ENCODE measurements around the gene SLC13A3. TPM values are rescaled to one million over a fixed set of nuclear protein-coding genes. Genes with fewer than 3 reads are reported as not detected.

SLC13A3 gene
- total RNA-seq, 2 donors from 2014 or later, result 0.21 TPM; not detected in 1

DNA sequence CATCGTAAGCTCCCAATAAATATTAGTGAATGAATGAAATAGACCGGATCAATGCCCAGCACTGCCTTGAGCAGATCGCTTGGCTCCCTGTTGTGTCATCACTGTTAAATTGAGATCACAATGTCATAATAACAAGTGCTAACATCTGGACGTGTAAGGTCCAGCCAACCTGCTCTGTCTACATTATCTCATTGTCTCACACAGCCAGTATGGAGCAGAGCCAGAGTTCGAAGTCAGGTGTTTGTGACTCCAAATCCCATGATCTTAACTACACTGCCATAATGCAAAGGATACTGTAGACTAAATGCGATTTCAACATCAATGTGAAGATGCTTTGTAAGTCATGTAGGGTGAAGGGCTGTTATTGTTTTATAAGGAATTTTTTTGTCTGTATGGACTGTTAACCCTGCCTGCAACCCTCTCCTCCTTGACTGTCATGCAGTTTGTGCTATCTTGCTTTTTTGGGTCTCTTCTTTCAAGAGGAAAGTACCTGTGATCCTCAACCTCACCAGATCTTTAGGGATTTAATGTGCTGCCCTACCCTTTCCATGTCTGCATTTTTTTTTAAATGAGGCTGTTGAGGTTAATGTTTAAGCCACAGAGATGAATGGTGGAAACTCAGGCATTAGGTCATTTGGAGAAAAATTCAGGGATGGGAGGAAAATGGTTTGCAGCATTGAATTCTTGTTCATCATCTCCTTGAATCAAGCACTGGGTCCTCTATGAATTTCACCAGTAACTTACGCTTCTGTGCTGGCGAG, 51.9 kb downstream of the SLC13A3 start:
- Mint-ChIP-seq H3K36me3 (ENCODE audit: insufficient read depth in 2 of 2) (no peaks in the 10 kb centered on the region), H3K4me1 (ENCODE audit: low read depth) (peaks cover 8% of the 10 kb centered on the region), H3K4me3 (no peak overlapping the region), H3K9me3 (no peaks in the 10 kb centered on the region), H3K27ac (no peak overlapping the region), H3K27me3 (ENCODE audit: low read depth) (peaks cover 33% of the 10 kb centered on the region)
- DNase-seq, result no peak
- no peak for ATAC-seq (replicated peaks in 1 of 2)

GRCh38 chr20:46595933-46596332, 55.3 kb downstream of the SLC13A3 start:
- H3K4me3 Mint-ChIP-seq, result no peak overlapping the region
- H3K4me1 Mint-ChIP-seq (ENCODE audit: low read depth), result no peaks in the 10 kb centered on the region
- no peaks in the 10 kb centered on the region for H3K36me3 Mint-ChIP-seq (ENCODE audit: insufficient read depth in 2 of 2)
- no peak overlapping the region for H3K27ac Mint-ChIP-seq
- DNase-seq (no peak), ATAC-seq (replicated peaks in 1 of 2) (no peak)
- no peaks in the 10 kb centered on the region for H3K9me3 Mint-ChIP-seq
- peaks cover 26% of the 10 kb centered on the region for H3K27me3 Mint-ChIP-seq (ENCODE audit: low read depth)

DNA sequence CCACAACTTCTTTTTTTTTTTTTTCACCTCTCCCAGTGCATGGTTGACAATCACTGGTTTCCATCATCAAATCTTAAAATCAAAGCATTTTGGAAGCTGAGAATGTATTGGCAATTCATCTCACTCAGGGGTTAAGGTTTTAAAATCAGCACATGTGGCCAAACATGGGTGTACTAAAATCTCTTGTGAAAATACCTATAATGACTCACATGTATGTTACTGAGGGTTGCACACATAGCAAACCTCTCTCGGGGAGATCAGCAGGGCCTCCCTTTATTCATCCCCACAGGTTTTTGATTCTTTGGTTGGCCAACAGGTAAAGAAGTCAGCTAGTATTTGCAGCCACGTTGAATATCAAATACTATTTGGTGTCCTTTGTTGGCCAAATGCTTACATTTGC, 56.5 kb downstream of the SLC13A3 start:
- H3K27me3 Mint-ChIP-seq (ENCODE audit: low read depth), result peaks cover 22% of the 10 kb centered on the region
- H3K9me3 Mint-ChIP-seq, result no peaks in the 10 kb centered on the region
- DNase-seq, result no peak
- H3K4me1 Mint-ChIP-seq (ENCODE audit: low read depth), result no peaks in the 10 kb centered on the region
- no peak overlapping the region for H3K27ac Mint-ChIP-seq
- peak; percentile 58 to 62 for ATAC-seq (replicated peaks in 1 of 2)
- H3K36me3 Mint-ChIP-seq (ENCODE audit: insufficient read depth in 2 of 2), result no peaks in the 10 kb centered on the region
- H3K4me3 Mint-ChIP-seq, result no peak overlapping the region

DNA sequence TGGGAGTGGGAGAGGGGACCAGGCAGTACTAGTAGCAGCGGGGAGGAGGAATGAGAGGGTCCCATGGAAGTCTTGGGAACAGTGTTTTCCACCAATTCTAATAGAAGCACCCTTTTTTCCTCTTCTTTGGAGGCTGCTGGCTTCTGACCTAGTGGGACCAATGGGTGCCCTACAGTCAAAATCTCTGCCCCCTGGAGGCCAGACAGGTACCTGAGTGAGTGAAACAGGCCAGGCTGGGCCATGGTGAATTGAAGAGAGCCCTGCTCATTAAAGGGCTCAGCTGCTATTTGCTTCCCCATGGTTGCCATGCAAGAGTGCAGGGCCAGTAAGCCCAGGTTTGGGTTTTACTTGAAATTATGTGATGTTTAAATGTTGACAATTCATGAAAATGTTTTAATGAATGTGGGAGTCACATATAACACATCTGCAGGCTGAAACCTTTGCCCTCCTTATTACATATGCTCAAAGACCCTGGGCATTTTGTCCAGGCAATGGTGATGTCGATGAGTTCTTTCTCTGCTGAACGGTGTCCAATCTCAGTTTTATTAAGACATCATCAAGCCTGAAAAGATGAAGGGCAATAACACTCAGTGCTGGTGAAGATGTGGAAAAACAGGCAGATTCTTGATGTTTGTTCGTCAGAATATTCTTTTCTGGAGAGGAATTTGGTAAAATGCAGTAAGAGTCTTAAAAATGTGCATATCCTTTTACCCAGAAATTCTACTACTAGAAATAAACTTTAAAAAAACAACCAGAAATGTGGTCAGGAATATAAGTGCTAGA, 58.5 kb downstream of the SLC13A3 start:
- DNase-seq, result peak; percentile 22 to 24
- Mint-ChIP-seq H3K36me3 (ENCODE audit: insufficient read depth in 2 of 2) (no peaks in the 10 kb centered on the region), H3K4me3 (no peak overlapping the region), H3K4me1 (ENCODE audit: low read depth) (no peaks in the 10 kb centered on the region), H3K27me3 (ENCODE audit: low read depth) (peaks cover 12% of the 10 kb centered on the region), H3K27ac (no peak overlapping the region), H3K9me3 (no peaks in the 10 kb centered on the region)
- ATAC-seq (replicated peaks in 1 of 2), result peak in 1 of 2 donors; percentile 41

DNA sequence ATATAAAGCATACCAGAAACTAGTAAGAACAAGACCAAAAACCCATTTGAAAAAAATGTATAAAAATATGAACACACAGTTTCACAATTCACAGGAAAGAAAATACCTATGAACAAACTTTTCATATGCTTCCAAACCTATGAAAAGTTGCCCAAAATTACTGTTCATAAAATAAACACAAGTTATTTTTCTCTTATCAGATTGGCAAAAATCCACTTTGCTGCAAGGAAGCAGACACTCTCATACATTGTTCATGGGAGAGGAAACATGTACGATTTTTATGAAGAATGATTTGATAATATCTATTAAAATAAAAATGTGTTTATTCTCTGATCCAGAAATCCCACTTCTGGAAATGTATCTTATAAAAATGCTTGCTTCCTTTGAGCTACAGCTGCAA, 60.8 kb downstream of the SLC13A3 start:
- Mint-ChIP-seq H3K36me3 (ENCODE audit: insufficient read depth in 2 of 2) (no peaks in the 10 kb centered on the region), H3K27me3 (ENCODE audit: low read depth) (peaks cover 6% of the 10 kb centered on the region), H3K4me1 (ENCODE audit: low read depth) (no peaks in the 10 kb centered on the region), H3K4me3 (no peak overlapping the region), H3K9me3 (no peaks in the 10 kb centered on the region), H3K27ac (no peak overlapping the region)
- no peak for DNase-seq
- no peak for ATAC-seq (replicated peaks in 1 of 2)

DNA sequence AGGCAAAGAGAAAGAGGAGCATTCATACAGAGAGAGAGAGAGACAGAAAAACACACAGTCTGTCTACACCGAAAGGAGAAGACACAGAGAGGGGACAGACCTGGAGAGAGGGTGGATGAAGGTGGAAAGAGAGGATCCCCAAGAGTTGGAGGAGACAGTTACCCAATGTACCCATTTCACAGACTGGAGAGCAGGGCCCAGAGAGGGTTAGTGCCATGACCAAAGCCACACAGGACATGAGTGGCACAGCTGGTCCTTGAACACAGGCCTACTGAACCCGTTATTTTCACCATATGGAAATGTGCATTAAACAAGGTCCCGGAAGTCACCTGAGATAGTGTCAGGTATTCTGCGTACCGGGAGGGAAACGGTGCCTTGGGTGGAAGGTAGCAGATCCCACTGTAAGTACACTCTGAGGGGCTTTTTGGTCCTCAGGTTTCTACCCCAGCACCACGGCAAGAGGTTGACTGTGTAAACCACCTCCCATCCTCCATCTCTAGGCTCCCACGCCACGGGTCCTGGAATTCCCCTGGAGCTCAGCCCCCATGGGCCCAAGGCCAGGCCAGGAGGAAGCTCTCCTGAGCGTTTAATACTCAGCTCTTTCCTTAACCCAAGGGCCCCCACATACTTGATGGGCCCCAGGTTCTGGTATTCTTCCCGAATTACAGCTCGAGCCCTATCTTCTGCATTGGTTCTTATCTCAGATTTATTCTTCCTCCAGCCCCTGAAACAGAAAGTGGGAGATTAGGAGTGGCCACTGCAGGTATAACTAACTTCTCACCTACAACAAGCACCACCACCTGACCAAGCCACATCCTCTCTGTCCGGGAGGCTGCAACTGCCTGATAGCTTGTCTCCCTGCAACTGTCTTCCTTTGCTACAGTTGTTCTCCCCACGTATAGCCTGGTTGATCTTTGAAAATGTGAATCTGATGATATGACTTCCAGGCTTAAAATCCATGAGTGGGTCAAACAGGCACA, 62.4 kb downstream of the SLC13A3 start:
- ATAC-seq (replicated peaks in 1 of 2), result no peak

GRCh38 chr20:46587986-46588385, 63.3 kb downstream of the SLC13A3 start:
- ATAC-seq (replicated peaks in 1 of 2) (no peak), DNase-seq (no peak)
- Mint-ChIP-seq H3K4me1 (ENCODE audit: low read depth) (no peaks in the 10 kb centered on the region), H3K36me3 (ENCODE audit: insufficient read depth in 2 of 2) (no peaks in the 10 kb centered on the region), H3K27me3 (ENCODE audit: low read depth) (peaks cover 4% of the 10 kb centered on the region), H3K27ac (no peak overlapping the region), H3K4me3 (no peak overlapping the region), H3K9me3 (no peaks in the 10 kb centered on the region)

More for the DNA sequence above, 62.4 kb downstream of the SLC13A3 start:
- peaks cover 4% of the 10 kb centered on the region for H3K27me3 Mint-ChIP-seq (ENCODE audit: low read depth)
- H3K4me1 Mint-ChIP-seq (ENCODE audit: low read depth), result no peaks in the 10 kb centered on the region
- H3K4me3 Mint-ChIP-seq, result no peak overlapping the region
- H3K27ac Mint-ChIP-seq, result no peak overlapping the region
- no peaks in the 10 kb centered on the region for H3K36me3 Mint-ChIP-seq (ENCODE audit: insufficient read depth in 2 of 2)
- no peaks in the 10 kb centered on the region for H3K9me3 Mint-ChIP-seq
- no peak for DNase-seq

GRCh38 chr20:46586724-46587123, 64.5 kb downstream of the SLC13A3 start:
- H3K27me3 Mint-ChIP-seq (ENCODE audit: low read depth), result peaks cover 6% of the 10 kb centered on the region
- H3K36me3 Mint-ChIP-seq (ENCODE audit: insufficient read depth in 2 of 2), result no peaks in the 10 kb centered on the region
- ATAC-seq (replicated peaks in 1 of 2), result no peak

GRCh38 chr20:46584508-46584907, 66.8 kb downstream of the SLC13A3 start:
- Mint-ChIP-seq H3K27ac (no peak overlapping the region), H3K9me3 (no peaks in the 10 kb centered on the region), H3K4me1 (ENCODE audit: low read depth) (no peaks in the 10 kb centered on the region), H3K4me3 (no peak overlapping the region), H3K36me3 (ENCODE audit: insufficient read depth in 2 of 2) (no peaks in the 10 kb centered on the region), H3K27me3 (ENCODE audit: low read depth) (peaks cover 13% of the 10 kb centered on the region)
- DNase-seq (no peak), ATAC-seq (replicated peaks in 1 of 2) (no peak)

More at GRCh38 chr20:46586724-46587123, 64.5 kb downstream of the SLC13A3 start:
- Mint-ChIP-seq H3K4me3 (no peak overlapping the region), H3K27ac (no peak overlapping the region), H3K9me3 (no peaks in the 10 kb centered on the region), H3K4me1 (ENCODE audit: low read depth) (no peaks in the 10 kb centered on the region)
- no peak for DNase-seq

DNA sequence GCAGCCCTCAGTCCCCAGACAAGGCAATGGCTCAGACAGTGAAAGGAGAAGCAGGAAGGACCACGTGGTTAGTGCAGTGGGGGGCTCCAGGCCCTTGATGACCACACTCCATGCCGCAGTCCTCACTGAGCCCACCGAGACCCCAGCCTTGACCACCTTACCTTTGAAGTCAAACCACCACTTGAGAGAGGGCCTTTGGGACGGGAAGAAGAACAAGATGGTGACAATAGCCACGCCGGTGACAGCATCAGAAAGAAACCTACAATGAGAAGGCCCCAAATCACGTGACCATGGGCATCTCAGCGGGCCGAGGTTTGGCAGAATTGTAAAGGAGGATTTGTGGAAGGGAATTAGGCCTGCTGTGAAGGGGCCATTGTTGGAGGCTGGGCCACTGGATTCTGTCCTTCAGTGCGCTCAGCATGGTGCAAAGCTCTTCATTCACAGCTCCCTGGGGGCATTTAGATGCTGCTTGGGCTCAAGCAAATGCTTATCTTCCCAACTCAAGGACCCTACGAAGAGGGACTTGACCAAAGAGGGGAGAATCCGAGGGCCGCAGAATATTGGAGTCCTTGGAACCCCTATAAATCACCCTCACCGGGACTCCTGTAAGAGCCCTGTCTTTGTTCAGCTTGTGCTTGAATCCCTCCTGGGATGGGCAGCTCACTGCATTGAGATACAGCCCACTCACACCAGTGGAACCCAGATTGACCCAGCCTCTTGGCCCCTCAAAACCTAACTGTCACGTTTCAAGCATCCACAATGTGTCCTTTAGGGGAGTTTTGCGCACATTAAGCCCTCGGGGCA, 67.6 kb downstream of the SLC13A3 start:
- Mint-ChIP-seq H3K36me3 (ENCODE audit: insufficient read depth in 2 of 2) (no peaks in the 10 kb centered on the region), H3K4me3 (no peak overlapping the region), H3K27me3 (ENCODE audit: low read depth) (peaks cover 17% of the 10 kb centered on the region), H3K9me3 (no peaks in the 10 kb centered on the region), H3K4me1 (ENCODE audit: low read depth) (no peaks in the 10 kb centered on the region), H3K27ac (no peak overlapping the region)
- no peak for DNase-seq
- no peak for ATAC-seq (replicated peaks in 1 of 2)

- no peak for ATAC-seq (replicated peaks in 1 of 2)
- H3K36me3 Mint-ChIP-seq (ENCODE audit: insufficient read depth in 2 of 2), result no peaks in the 10 kb centered on the region
Measured at GRCh38 chr20:46582648-46583047, 68.6 kb downstream of the SLC13A3 start.

DNA sequence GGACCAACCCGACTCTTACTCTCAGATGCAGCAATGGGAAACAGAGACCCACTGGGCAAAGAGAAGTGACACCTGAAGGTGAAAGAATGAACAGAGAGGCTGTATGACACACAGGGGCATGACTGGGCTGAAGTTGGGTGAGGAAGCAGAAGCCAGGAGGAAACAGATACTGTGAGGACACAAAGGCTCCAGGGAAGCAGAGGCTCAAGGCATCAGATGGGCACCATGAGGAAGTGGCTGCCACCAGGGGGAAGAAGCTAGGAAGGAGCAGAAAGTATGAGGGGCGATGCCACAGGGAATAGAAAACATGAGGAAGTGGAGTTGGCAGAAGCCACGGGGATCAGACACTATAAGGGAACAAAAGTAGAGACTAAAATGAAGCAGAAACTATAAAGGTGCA, 69.9 kb downstream of the SLC13A3 start:
- H3K27ac Mint-ChIP-seq, result no peak overlapping the region
- DNase-seq, result no peak
- H3K4me1 Mint-ChIP-seq (ENCODE audit: low read depth), result no peaks in the 10 kb centered on the region
- ATAC-seq (replicated peaks in 1 of 2), result no peak
- H3K27me3 Mint-ChIP-seq (ENCODE audit: low read depth), result peaks cover 22% of the 10 kb centered on the region
- no peak overlapping the region for H3K4me3 Mint-ChIP-seq
- H3K9me3 Mint-ChIP-seq, result no peaks in the 10 kb centered on the region
- no peaks in the 10 kb centered on the region for H3K36me3 Mint-ChIP-seq (ENCODE audit: insufficient read depth in 2 of 2)

More at GRCh38 chr20:46582648-46583047, 68.6 kb downstream of the SLC13A3 start:
- DNase-seq, result no peak
- Mint-ChIP-seq H3K4me1 (ENCODE audit: low read depth) (no peaks in the 10 kb centered on the region), H3K4me3 (no peak overlapping the region), H3K9me3 (no peaks in the 10 kb centered on the region), H3K27ac (no peak overlapping the region), H3K27me3 (ENCODE audit: low read depth) (peaks cover 22% of the 10 kb centered on the region)
